ENCODE data around the gene INSYN1. TPM values are rescaled to one million over a fixed set of nuclear protein-coding genes. Genes with fewer than 3 reads are reported as not detected.

INSYN1 gene, protein sequence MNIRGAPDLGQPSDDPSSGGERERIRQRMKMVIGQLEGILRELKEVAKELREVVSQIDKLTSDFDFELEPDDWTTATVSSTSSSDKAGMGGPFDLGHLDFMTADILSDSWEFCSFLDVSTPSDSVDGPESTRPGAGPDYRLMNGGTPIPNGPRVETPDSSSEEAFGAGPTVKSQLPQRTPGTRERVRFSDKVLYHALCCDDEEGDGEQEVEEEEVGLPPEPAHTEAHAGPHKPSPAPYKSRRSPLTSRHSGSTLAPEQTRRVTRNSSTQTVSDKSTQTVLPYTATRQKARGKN
- not detected for total RNA-seq (2013)
- polyA plus RNA-seq: not detected
- polyA minus RNA-seq: not detected in 2 replicates
- total RNA-seq: 0 to 0.46 (median 0.03) reads per million in 11 experiments

DNA sequence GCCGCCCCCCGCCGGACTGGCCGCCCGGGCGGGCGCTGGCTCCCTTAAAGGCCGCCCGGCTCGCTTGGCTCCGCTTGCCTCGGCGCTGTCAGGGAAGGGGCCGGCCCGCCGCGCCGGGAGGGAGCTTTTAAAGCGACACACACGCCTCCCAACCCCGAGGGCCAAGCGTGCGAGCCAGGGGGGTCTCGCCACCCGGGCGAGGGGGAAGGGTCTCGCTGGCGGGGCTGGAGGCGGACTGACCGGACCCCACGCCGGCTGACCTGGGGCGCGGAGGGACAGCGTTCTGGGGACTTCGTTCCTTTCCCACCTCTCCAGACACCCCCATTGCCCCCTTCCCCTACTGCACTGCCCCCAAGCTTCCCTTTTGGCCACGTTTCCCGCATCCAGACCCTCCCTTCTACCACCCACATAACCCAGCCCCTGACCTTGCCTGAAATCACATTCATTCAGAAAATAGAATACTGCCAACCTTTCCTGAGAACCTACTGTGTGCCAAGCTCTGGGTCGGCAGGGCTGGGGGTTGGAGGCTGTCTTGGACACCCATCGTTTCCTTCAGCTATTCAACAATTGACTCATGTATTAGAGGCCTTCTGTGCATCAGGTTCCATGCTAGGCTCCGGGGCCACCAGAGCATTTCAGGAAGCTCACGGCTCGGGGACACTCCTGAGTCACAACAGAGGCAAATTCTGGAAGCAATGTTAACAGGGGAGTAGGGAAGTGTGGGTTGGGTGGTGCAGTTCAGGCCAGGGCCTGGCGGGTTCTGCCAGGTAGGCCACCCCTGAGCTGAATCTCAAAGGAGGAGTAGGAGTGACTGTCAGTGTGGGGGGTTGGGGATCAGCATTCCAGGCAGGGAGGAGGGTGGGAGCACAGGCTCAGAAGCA lies at the start of gene INSYN1:
Gene INSYN1, minus strand, starts transcription at position 102 of the 881 bp plus-strand sequence. CDS start 2,221 bp downstream, outside the sequence.
- no peak within 1 kb of the TSS for H3K9ac ChIP-seq (ENCODE audit: insufficient read depth, low read length, poor library complexity, severe bottlenecking)
- H3K4me1 ChIP-seq (ENCODE audit: control insufficient read depth in 1 of 2, insufficient read depth in 2 of 2, low read length in 2 of 2): no peaks in the 10 kb centered on the region
- 14% methylated on average over 43 of the region's 44 CpGs for WGBS (ENCODE audit: insufficient coverage)
- no peaks in the 10 kb centered on the region for H4K20me1 ChIP-seq (ENCODE audit: insufficient read depth, low read length)
- peak within 1 kb of the TSS in 1 of 2 donors; percentile 81 for H3K4me3 Mint-ChIP-seq
- peaks cover 0 to 2% of the 10 kb centered on the region in 2 donors for H3K36me3 Mint-ChIP-seq
- H3K4me1 Mint-ChIP-seq: peaks cover 2% of the 10 kb centered on the region
- H3K27me3 ChIP-seq (ENCODE audit: control insufficient read depth in 2 of 2, insufficient read depth in 2 of 2, low read length in 2 of 2): peaks cover 39 to 62% of the 10 kb centered on the region in 2 donors
- peaks cover 54 to 77% (median 59%) of the 10 kb centered on the region in 3 donors for H3K27me3 Mint-ChIP-seq (ENCODE audit: low read depth in 3 of 3)
- no peaks in the 10 kb centered on the region for H3K9me3 ChIP-seq (replicated peaks in 1 of 2; ENCODE audit: control insufficient read depth in 1 of 2, insufficient read depth in 1 of 2, low read length in 2 of 2)
- peaks cover 0 to 6% (median 2%) of the 10 kb centered on the region in 7 donors for H3K9me3 Mint-ChIP-seq
- H3K36me3 ChIP-seq (replicated peaks in 1 of 2; ENCODE audit: control insufficient read depth in 1 of 2, insufficient read depth in 2 of 2, low read length in 2 of 2): no peaks in the 10 kb centered on the region
- TF ChIP-seq, protein P1, sequence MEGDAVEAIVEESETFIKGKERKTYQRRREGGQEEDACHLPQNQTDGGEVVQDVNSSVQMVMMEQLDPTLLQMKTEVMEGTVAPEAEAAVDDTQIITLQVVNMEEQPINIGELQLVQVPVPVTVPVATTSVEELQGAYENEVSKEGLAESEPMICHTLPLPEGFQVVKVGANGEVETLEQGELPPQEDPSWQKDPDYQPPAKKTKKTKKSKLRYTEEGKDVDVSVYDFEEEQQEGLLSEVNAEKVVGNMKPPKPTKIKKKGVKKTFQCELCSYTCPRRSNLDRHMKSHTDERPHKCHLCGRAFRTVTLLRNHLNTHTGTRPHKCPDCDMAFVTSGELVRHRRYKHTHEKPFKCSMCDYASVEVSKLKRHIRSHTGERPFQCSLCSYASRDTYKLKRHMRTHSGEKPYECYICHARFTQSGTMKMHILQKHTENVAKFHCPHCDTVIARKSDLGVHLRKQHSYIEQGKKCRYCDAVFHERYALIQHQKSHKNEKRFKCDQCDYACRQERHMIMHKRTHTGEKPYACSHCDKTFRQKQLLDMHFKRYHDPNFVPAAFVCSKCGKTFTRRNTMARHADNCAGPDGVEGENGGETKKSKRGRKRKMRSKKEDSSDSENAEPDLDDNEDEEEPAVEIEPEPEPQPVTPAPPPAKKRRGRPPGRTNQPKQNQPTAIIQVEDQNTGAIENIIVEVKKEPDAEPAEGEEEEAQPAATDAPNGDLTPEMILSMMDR (IDR thresholded peaks at IDR 0.05): no peak
- no peak within 1 kb of the TSS for H3K4me3 ChIP-seq (replicated peaks in 1 of 3; ENCODE audit: low read depth in 2 of 3, low read length in 3 of 3)
- DNase-seq: no peak
- no peak within 1 kb of the TSS for H3K27ac Mint-ChIP-seq
- intact Hi-C loops (cut with micrococcal nuclease): no loop called here
- H3K4me2 ChIP-seq (replicated peaks; ENCODE audit: extremely low read depth, low read length, poor library complexity, severe bottlenecking): no peak within 1 kb of the TSS
- no peaks in the 10 kb centered on the region for H3K79me2 ChIP-seq (ENCODE audit: insufficient read depth, low read length)
- no peak within 1 kb of the TSS for H2AFZ ChIP-seq (ENCODE audit: insufficient read depth, low read depth, low read length, poor library complexity, severe bottlenecking)
- H3K27ac ChIP-seq (ENCODE audit: low read depth in 1 of 2, low read length in 2 of 2): no peak within 1 kb of the TSS

DNA sequence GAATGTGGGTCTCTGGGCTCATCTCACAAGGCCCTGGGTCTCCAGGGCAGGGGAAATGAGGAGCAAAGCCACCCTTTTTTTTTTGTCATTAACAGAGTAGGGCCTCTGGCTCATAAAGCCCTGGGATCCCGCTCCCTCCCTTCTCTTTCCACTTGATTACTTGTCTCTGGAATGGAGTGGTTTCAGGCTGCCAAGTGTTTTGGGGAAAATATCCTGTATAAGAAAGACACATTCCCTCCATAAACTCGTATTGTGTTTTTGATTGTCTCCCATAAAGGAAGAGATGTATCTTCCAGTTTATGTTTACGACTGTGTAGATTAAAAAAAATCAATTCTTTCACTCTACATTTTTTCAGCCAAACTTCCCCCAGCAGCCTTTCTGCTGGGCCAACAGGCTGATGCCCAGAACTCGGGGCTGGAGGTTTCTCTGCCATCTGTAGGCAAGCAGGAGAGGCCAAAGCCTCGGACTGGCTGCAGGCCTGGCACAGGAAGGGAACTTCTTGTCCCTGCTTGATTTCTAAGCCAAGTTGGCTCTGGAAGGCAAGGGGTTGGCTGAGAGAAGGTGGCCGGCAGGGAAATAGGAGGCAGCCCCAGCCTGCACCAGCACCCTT lies 49.4 kb upstream of the INSYN1 start:
- WGBS (ENCODE audit: insufficient coverage): 75% methylated on average over 3 of the region's 6 CpGs
- Mint-ChIP-seq H3K4me1 (peaks cover 5% of the 10 kb centered on the region), H3K4me3 (no peak overlapping the region), H3K27me3 (ENCODE audit: low read depth in 3 of 3) (peaks cover 3 to 12% (median 3%) of the 10 kb centered on the region in 3 donors), H3K27ac (peak overlapping the region in 1 of 7 donors; percentile 50), H3K9me3 (no peaks in the 10 kb centered on the region), H3K36me3 (no peaks in the 10 kb centered on the region)
- Histone ChIP-seq H3K4me1 (ENCODE audit: control insufficient read depth in 1 of 2, insufficient read depth in 2 of 2, low read length in 2 of 2) (no peaks in the 10 kb centered on the region), H2AFZ (ENCODE audit: insufficient read depth, low read depth, low read length, poor library complexity, severe bottlenecking) (no peak overlapping the region), H3K4me3 (replicated peaks in 1 of 3; ENCODE audit: low read depth in 2 of 3, low read length in 3 of 3) (no peak overlapping the region), H3K79me2 (ENCODE audit: insufficient read depth, low read length) (no peaks in the 10 kb centered on the region), H4K20me1 (ENCODE audit: insufficient read depth, low read length) (no peaks in the 10 kb centered on the region), H3K9ac (ENCODE audit: insufficient read depth, low read length, poor library complexity, severe bottlenecking) (no peak overlapping the region), H3K9me3 (replicated peaks in 1 of 2; ENCODE audit: control insufficient read depth in 1 of 2, insufficient read depth in 1 of 2, low read length in 2 of 2) (no peaks in the 10 kb centered on the region), H3K4me2 (replicated peaks; ENCODE audit: extremely low read depth, low read length, poor library complexity, severe bottlenecking) (no peak overlapping the region), H3K36me3 (replicated peaks in 1 of 2; ENCODE audit: control insufficient read depth in 1 of 2, insufficient read depth in 2 of 2, low read length in 2 of 2) (no peaks in the 10 kb centered on the region), H3K27me3 (ENCODE audit: control insufficient read depth in 2 of 2, insufficient read depth in 2 of 2, low read length in 2 of 2) (no peaks in the 10 kb centered on the region), H3K27ac (ENCODE audit: low read depth in 1 of 2, low read length in 2 of 2) (no peak overlapping the region)
- intact Hi-C loops (cut with micrococcal nuclease): no loop called here
- TF ChIP-seq, protein P1 (IDR thresholded peaks at IDR 0.05): no peak
- DNase-seq: no peak
